Dermis blood vessel endothelial cell (primary cell): ENCODE measurements around the gene UTP20. TPM values are rescaled to one million over a fixed set of nuclear protein-coding genes. Genes with fewer than 3 reads are reported as not detected.
"Not testable (repeated sequence)": the region's sequence is repeated elsewhere in the genome, so short reads cannot be mapped to it uniquely, and the experiment has no call there.

Experiments
- DNase-seq: peaks from one replicate; pipeline ENCODE4 v3.0.0; 2010
- total RNA-seq: library from RNA; depleted of rRNA; stranded (reverse); fragments of >200 nt; gene quantifications from 2 replicates; pipeline ENCODE4 v1.2.3, GENCODE V29; 2014

UTP20 gene
- total RNA-seq, 1 donor from 2014 or later: 19.9 TPM

DNA sequence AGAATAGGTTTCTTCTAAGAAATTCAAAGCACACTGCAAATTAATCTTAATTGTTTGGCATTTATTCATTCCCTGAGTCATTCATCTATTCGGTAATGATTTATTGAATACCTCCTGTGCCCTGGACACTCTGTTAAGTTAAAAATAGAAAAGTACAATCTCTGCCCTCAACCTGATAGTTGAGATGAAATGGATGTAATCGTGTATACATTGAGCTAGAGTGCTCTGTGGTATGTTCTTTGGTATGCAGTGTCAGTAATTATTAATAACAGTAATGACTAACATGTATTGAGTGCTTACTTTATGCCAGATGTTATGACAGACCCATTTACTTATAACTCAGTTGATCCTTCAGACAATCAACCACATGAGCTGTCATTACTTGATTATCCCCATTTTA lies 47.6 kb downstream of the UTP20 start:
- no peak for DNase-seq

DNA sequence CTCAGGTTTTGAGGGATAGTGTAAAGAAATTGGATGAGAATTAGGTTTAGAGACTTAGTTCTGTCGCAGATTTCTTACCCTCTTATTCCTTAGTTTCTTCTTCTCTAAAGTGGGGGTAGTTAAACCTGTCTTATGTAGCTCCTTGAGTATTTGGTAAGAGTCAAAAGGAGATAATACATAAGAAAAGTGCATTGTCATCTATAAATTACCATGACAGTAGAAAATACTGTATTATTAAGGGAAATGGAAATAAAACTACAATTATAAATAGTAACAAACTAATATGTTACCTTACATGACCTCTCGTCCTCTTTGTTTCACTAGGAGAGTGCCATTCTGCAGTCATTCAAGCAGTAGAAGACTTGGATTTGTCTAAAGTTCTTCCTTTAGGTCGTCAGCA lies 49.0 kb downstream of the UTP20 start:
- DNase-seq: no peak

GRCh38 chr12:101330631-101331030 lies 50.7 kb downstream of the UTP20 start:
- DNase-seq: no peak

DNA sequence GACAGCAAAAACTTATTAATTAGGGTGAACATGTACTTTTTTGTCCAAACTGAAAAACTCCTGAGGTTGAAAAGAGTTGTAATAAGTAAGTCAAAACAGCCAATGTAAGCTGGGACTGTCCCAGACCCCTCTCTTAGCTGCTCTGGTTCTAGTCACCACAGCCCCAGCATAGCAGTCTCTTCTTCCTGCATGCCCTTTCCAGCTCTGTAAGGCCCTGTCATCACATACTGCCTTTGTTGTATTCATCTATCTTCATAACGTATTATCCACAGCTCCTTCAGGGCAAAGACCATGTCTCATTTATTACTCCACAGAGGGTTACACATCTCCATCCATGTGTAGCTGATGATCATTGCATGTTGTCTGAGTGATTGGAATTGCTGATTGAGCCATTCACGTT lies 56.5 kb downstream of the UTP20 start:
- no peak for DNase-seq

GRCh38 chr12:101338087-101338486 lies 58.2 kb downstream of the UTP20 start:
- DNase-seq: no peak

DNA sequence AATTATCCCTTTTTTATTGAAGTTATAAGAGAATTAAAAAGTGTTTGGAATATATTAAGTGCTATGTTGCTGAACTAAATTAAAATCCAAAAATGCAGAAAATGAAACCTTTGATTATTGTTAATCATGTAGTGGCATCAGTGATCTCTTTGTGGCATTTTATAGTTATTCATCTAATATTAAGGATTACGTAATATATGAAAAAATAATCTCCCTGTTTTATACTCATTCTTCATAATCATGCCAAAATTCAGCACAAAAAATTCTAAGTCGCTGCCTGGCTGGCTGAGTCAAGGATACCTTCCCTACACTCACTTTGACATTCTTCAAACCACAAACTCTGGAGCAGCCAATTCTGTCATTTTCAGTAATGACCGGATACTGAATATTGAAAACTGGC lies 64.0 kb downstream of the UTP20 start:
- no peak for DNase-seq

- no peak for DNase-seq
Measured at GRCh38 chr12:101351682-101352081, 71.8 kb downstream of the UTP20 start.

DNA sequence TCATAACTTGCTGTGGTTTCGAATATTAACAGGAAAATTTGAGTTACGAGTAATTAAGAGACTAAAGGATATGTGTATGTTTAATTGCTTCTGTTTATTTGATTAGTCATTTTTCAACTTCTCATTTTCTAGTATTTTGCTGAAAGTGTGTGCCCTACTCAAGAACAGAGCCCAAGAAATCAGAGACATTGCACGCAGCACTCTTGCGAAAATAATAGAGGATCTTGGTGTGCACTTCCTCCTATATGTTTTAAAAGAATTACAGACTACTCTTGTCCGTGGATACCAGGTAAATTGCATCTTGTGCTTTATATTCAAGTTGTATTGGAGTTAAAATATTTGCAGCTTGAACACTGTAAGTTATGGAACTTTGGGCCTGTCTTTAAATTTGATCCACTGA lies 76.9 kb downstream of the UTP20 start:
- DNase-seq: no peak

DNA sequence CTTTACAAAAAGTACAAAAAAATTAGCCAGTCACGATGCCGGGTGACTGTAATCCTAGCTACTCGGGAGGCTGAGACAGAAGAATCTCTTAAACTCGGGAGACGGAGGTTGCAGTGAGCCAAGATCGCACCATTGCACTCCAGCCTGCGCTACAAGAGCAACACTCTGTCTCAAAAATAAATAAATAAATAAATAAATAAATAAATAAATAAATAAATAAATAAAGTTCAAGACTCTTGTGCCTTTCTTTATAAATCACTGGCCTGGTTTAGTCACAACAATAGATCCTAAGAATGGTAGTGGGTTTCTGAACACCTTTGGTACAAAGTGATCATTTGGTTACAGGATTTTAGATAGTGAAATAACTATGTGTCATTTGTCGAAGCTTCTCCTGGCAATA lies 81.5 kb downstream of the UTP20 start:
- DNase-seq: no peak

- DNase-seq: no peak
Measured at GRCh38 chr12:101368016-101368415, 88.1 kb downstream of the UTP20 start.

- DNase-seq: no peak
Measured at GRCh38 chr12:101372431-101372830, 92.5 kb downstream of the UTP20 start.

GRCh38 chr12:101375573-101375972 lies 95.7 kb downstream of the UTP20 start:
- DNase-seq: no peak

GRCh38 chr12:101379149-101379548 lies 99.2 kb downstream of the UTP20 start:
- no peak for DNase-seq

DNA sequence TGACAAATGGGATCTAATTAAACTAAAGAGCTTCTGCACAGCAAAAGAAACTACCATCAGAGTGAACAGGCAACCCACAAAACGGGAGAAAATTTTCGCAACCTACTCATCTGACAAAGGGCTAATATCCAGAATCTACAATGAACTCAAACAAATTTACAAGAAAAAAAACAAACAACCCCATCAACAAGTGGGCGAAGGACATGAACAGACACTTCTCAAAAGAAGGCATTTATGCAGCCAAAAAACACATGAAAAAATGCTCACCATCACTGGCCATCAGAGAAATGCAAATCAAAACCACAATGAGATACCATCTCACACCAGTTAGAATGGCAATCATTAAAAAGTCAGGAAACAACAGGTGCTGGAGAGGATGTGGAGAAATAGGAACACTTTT lies 111.3 kb downstream of the UTP20 start:
- not testable (repeated sequence) for DNase-seq

- no peak for DNase-seq
Measured at GRCh38 chr12:101407049-101407435, 127.1 kb downstream of the UTP20 start.

DNA sequence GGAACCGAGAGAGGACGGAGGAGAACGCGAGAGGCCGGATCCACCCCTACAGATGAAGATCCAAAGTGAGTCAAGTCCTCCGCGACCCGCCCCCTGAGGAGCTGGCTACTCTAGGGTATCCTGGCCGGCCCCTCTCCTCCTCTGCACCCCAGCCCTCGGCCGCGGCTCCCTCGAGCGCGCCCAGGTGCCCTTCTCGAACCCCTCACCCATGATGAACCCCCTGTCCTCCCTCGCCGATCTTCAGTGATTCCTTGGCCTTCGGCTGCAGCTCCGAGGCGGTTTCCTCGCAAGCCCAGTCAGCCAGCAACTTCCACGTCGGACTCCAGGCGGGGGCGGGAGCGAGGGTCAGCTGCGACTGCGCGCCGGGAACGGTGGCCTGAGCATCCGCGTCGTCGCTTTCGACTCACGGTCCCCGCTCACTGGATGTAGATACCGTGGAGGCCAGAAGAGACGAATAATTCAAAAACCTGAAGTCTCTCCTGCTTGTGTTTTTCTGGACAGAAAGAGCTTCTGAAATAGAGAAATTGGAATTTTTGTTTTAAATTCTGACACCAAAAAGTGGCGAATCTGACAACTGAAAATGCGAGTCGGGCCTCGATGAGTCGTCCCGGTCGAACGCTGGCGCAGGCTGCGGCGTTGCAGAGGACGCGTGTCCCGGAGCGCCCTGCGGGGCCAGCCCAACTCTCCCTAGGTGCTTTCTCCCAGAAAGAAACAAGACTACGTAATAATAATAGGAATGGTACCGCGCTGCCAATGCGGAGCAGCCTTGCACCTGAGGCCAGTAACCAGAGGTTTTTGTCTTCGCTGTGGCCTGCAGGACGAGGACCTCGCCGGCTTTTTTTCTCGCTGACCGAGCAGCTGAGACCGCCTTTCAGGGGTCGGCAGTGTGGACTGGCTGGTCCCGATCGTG lies 127.8 kb downstream of the UTP20 start, which contains the start of gene ARL1:
TSS of gene ARL1 (minus strand) at position 337 of the 910 bp plus-strand sequence. CDS start at position 210, 127 bp downstream.
- DNase-seq: peak; percentile 94

DNA sequence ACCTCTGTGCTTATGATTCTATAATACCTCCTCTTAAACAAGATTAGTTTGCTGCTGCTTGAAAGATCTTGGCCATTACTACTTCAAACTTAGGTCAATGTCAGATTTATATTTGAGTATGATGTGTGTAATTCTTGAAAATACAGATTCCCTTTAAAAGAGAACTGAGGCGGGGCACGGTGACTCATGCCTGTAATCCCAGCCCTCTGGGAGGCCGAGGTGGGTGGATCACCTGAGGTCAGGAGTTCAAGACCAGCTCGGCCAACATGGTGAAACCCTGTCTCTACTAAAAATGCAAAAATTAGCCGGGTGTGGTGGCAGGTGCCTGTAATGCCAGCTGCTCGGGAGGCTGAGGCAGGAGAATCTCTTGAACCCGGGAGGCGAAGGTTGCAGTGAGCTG lies 130.3 kb downstream of the UTP20 start:
- not testable (repeated sequence) for DNase-seq

DNA sequence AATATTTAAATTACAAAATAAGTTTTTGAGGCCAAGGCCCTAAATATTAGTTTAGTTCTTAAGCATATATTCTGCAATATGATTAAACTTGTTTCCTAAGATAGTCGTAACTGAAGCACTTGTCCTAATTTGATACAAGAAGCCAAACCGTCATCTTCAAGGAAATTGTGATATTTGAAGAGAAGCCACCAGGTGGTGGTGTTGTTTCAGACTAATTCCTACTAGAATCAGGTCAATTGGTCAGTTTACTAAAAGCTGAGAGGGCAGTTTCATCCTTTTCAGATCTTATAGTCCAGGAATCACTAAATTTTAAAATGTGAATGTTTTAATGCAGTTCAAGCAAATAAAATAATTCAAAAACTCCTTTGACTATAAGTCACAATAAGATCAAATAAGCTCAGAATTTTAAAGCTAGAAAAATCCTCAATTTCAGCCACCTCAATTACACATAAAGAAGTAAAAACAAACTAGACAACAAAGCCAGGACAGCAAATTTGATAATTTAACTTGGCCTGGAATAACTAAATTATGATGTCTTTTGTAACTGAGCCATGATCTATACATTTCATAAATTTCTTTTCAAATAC lies 134.7 kb downstream of the UTP20 start:
- peak; percentile 76 for DNase-seq

DNA sequence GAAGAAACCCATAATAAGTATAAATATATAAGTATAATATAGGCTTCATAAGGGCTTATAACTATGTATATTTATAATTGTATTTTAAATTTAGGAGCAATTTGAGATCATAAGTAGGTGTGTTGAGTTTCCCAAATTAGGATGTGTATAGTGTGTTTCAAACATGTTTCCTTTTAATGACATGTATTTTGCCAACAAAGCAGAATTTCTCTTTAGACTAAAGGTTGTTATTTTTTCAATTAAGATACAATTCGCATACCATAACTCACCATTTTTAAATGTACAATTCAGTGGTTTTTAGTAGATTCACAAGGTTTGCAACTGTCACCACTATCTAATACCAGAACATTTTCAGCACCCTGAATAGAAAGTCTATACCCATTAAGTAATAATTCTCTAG lies 135.3 kb downstream of the UTP20 start:
- no peak for DNase-seq

DNA sequence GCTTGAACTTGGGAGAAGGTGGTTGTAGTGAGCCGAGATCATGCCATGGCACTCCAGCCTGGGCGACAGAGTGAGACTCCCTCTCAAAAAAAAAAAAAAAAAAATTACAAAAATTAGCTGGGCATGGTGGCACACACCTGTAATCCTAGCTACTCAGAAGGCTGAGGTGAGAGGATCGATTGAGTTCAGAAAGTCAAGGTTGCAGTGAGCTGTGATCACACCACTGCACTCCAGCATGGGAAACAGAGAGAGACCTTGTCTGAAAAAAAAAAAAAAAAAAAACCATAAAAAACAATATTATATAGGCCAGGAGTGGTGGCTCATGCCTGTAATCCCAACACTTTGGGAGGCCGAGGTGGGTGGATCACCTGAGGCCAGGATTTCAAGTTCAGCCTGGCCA lies 142.2 kb downstream of the UTP20 start:
- DNase-seq: not testable (repeated sequence)

DNA sequence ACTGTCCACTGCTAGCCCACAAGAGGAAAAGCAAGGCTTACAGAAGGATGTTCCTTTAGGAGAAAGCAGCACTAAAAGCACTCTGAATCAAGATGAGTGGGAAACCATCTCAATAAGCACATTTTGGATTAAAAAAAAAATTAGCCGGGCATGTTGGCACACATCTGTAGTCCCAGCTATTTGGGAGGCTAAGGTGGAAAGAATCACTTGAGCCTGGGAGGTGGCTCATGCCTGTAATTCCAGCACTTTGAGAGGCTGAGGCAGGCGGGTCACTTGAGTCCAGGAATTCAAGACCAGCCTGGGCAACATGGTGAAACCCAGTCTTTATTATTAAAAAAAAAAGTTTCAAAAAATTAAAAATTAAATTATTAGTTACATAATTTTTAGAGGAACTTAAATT lies 144.7 kb downstream of the UTP20 start:
- no peak for DNase-seq

DNA sequence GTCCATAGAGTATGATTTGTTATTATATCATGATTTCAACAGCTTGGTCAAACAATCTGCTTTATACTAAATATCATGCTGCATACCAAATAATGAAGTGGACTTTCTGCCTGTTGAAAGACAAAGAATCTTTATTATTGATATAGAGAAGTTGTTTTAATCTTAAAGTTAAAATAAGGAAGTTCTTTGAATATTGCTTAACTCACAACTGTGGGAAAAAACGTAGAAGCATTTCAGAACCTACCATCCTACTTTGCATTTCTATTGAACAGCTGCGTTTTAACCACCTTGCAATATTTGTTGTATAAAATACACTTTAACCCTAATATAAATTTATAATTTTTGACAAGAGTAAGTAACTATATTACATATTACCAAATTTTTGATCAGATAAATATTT lies 150.6 kb downstream of the UTP20 start:
- DNase-seq: no peak

GRCh38 chr12:101436136-101436535 lies 156.2 kb downstream of the UTP20 start:
- DNase-seq: no peak
